H9 (cell line): ENCODE results near the gene FBXO41. TPM values are rescaled to one million over a fixed set of nuclear protein-coding genes. Genes with fewer than 3 reads are reported as not detected.

Experiments
- DNase-seq: peaks from one replicate; pipeline ENCODE4 v3.0.0-alpha.2; 2017
- H2AFZ ChIP-seq: one replicate; pipeline ENCODE4 v1.6.1; 2013; ENCODE audit warnings: mild to moderate bottlenecking, low read length, control low read depth, moderate library complexity
- H2AK5ac ChIP-seq: 2 replicates; pipeline ENCODE4 v1.6.1; 2013; ENCODE audit warnings: low read length, control low read depth, mixed read lengths; ENCODE audit not compliant: insufficient read length
- H2BK120ac ChIP-seq: one replicate; pipeline ENCODE4 v1.6.1; 2013; ENCODE audit warnings: low read depth, mild to moderate bottlenecking, low read length, control low read depth, inconsistent platforms; ENCODE audit not compliant: poor library complexity, severe bottlenecking
- H2BK12ac ChIP-seq: 2 replicates; pipeline ENCODE4 v1.6.1; 2013; ENCODE audit warnings: low read length, control low read depth, mixed read lengths, low read depth; ENCODE audit not compliant: insufficient read length
- H2BK15ac ChIP-seq: 2 replicates; pipeline ENCODE4 v1.6.1; 2013; ENCODE audit warnings: low read depth, low read length, control low read depth
- H2BK20ac ChIP-seq: one replicate; pipeline ENCODE4 v1.6.1; 2013; ENCODE audit warnings: low read depth, mild to moderate bottlenecking, low read length, control low read depth, inconsistent platforms; ENCODE audit not compliant: poor library complexity, severe bottlenecking
- H2BK5ac ChIP-seq: 2 replicates; pipeline ENCODE4 v1.6.1; 2013; ENCODE audit warnings: low read length, control low read depth, mixed read lengths; ENCODE audit not compliant: insufficient read length
- H3K14ac ChIP-seq: 2 replicates; pipeline ENCODE4 v1.6.1; 2013; ENCODE audit warnings: low read length, control low read depth; ENCODE audit not compliant: insufficient read depth
- H3K18ac ChIP-seq: 2 replicates; pipeline ENCODE4 v1.6.1; 2013; ENCODE audit warnings: low read depth, mild to moderate bottlenecking, mixed read lengths, low read length, control low read depth; ENCODE audit not compliant: insufficient read length
- H3K23ac ChIP-seq: 2 replicates; pipeline ENCODE4 v1.6.1; 2013; ENCODE audit warnings: low read length, control low read depth, mixed read lengths, low read depth; ENCODE audit not compliant: insufficient read length
- H3K23me2 ChIP-seq: 2 replicates; pipeline ENCODE4 v1.6.1; 2013; ENCODE audit warnings: low read depth, mild to moderate bottlenecking, mixed read lengths, low read length, control low read depth; ENCODE audit not compliant: insufficient read length, poor library complexity, severe bottlenecking
- H3K27ac ChIP-seq: 2 replicates; pipeline ENCODE4 v1.5.1; 2013; ENCODE audit warnings: low read length, control low read depth, mixed read lengths, low read depth; ENCODE audit not compliant: insufficient read length
- H3K27me3 ChIP-seq: 2 replicates; pipeline ENCODE4 v1.6.1; 2013; ENCODE audit warnings: low read length, control low read depth, inconsistent platforms; ENCODE audit not compliant: insufficient read depth
- H3K4ac ChIP-seq: 2 replicates; pipeline ENCODE4 v1.6.1; 2013; ENCODE audit warnings: low read depth, mild to moderate bottlenecking, control low read depth, inconsistent platforms, low read length, moderate library complexity
- H3K4me1 ChIP-seq: 2 replicates; pipeline ENCODE4 v1.6.1; 2013; ENCODE audit warnings: low read length, control low read depth, inconsistent platforms; ENCODE audit not compliant: insufficient read depth
- H3K4me2 ChIP-seq: 2 replicates; pipeline ENCODE4 v1.6.1; 2013; ENCODE audit warnings: low read length, control low read depth, mixed read lengths; ENCODE audit not compliant: insufficient read length, insufficient read depth
- H3K56ac ChIP-seq: 2 replicates; pipeline ENCODE4 v1.6.1; 2013; ENCODE audit warnings: low read depth, mild to moderate bottlenecking, mixed read lengths, low read length, control low read depth; ENCODE audit not compliant: insufficient read length
- H3K79me1 ChIP-seq: 2 replicates; pipeline ENCODE4 v1.6.1; 2013; ENCODE audit warnings: low read depth, mild to moderate bottlenecking, moderate library complexity, low read length, control low read depth, inconsistent platforms; ENCODE audit not compliant: insufficient read depth, poor library complexity, severe bottlenecking
- H3K79me2 ChIP-seq: 2 replicates; pipeline ENCODE4 v1.6.1; 2013; ENCODE audit warnings: low read length, control low read depth, inconsistent platforms; ENCODE audit not compliant: insufficient read depth
- H3K9ac ChIP-seq: 2 replicates; pipeline ENCODE4 v1.6.1; 2013; ENCODE audit warnings: low read length, control low read depth, mixed read lengths; ENCODE audit not compliant: insufficient read length; ENCODE audit errors: extremely low read depth
- H3K9me3 ChIP-seq: one replicate; pipeline ENCODE4 v1.6.1; 2013; ENCODE audit warnings: low read depth, low read length, inconsistent platforms; ENCODE audit not compliant: control insufficient read depth
- H3T11ph ChIP-seq: one replicate; pipeline ENCODE4 v1.6.1; 2013; ENCODE audit warnings: mild to moderate bottlenecking, low read length, control low read depth, inconsistent platforms
- H4K20me1 ChIP-seq: one replicate; pipeline ENCODE4 v1.6.1; 2013; ENCODE audit not compliant: control insufficient read depth, insufficient read length, insufficient read depth
- H4K5ac ChIP-seq: 2 replicates; pipeline ENCODE4 v1.6.1; 2013; ENCODE audit warnings: low read depth, mild to moderate bottlenecking, mixed read lengths, low read length, control low read depth; ENCODE audit not compliant: insufficient read length
- H4K8ac ChIP-seq: replicated peaks from 2 replicates; pipeline ENCODE4 v1.6.1; 2013; ENCODE audit warnings: low read length, control low read depth, mixed read lengths, low read depth; ENCODE audit not compliant: insufficient read length
- H4K91ac ChIP-seq: 2 replicates; pipeline ENCODE4 v1.6.1; 2013; ENCODE audit warnings: low read depth, mild to moderate bottlenecking, moderate library complexity, mixed read lengths, low read length, control low read depth; ENCODE audit not compliant: insufficient read length
- H3K27ac Mint-ChIP-seq, 3 experiments: 2 replicates in 2 of 3; 3 replicates in 1 of 3; pipeline ENCODE4 v1.8.0; 2020 to 2021; ENCODE audit warnings: mixed read lengths in 3 of 3, mild to moderate bottlenecking in 1 of 3, moderate library complexity in 1 of 3
- H3K27me3 Mint-ChIP-seq: 2 replicates; pipeline ENCODE4 v1.8.0; 2021; ENCODE audit warnings: low read depth, mild to moderate bottlenecking, moderate library complexity, mixed read lengths
- H3K36me3 Mint-ChIP-seq, 3 experiments: 2 replicates in 2 of 3; 3 replicates in 1 of 3; pipeline ENCODE4 v1.8.0; 2020 to 2021; ENCODE audit warnings: low read depth in 3 of 3, mixed read lengths in 3 of 3; ENCODE audit not compliant: insufficient read depth in 1 of 3
- H3K4me1 Mint-ChIP-seq, 2 experiments: 2 replicates each; pipeline ENCODE4 v1.8.0; 2020; ENCODE audit warnings: mixed read lengths in 2 of 2
- H3K4me3 Mint-ChIP-seq, 2 experiments: 2 replicates in 1 of 2; 3 replicates in 1 of 2; pipeline ENCODE4 v1.8.0; 2020 to 2021; ENCODE audit warnings: mild to moderate bottlenecking in 2 of 2, mixed read lengths in 2 of 2, moderate library complexity in 1 of 2
- H3K9me3 Mint-ChIP-seq, 2 experiments: 2 replicates in 1 of 2; 3 replicates in 1 of 2; pipeline ENCODE4 v1.8.0; 2020; ENCODE audit warnings: mild to moderate bottlenecking in 2 of 2, mixed read lengths in 2 of 2, moderate library complexity in 1 of 2
- WGBS: extraction: QIAGEN DNeasy Blood & Tissue Kit; methylation state at CpG from one replicate; pipeline ENCODE4 v1.1.7; 2013; ENCODE audit warnings: missing lambda C conversion rate, low lambda C conversion rate, mixed read lengths; ENCODE audit not compliant: insufficient read length; ENCODE audit errors: extremely low coverage; 5-methylcytosine and 5-hydroxymethylcytosine counted together
- total RNA-seq: library from RNA; stranded (reverse); gene quantifications from 2 replicates; pipeline ENCODE4 v1.2.1, GENCODE V29; 2021
- TF ChIP-seq, protein P1 (sequence below): fragments of 200-600 bp; sonication (generic); conservative IDR thresholded peaks from 3 replicates; pipeline ENCODE4 v1.8.0; 2021; ENCODE audit warnings: antibody characterized with exemption, mild to moderate bottlenecking

Gene FBXO41
- total RNA-seq, 1 experiment from 2014 or later: 16.2 TPM

GRCh38 chr2:73250872-73251846 is 33.1 kb downstream of the FBXO41 start:
- H2AFZ ChIP-seq: no peak overlapping the region
- Mint-ChIP-seq H3K4me1 (peaks cover 4 to 10% of the 10 kb centered on the region in 2 experiments), H3K27ac (no peak overlapping the region; a peak in 1 of 7 replicates), H3K9me3 (no peaks in the 10 kb centered on the region), H3K27me3 (no peaks in the 10 kb centered on the region), H3K4me3 (no peak overlapping the region), H3K36me3 (peaks cover 53 to 87% (median 69%) of the 10 kb centered on the region in 3 experiments)
- H4K8ac ChIP-seq: no peak overlapping the region
- TF ChIP-seq, protein P1, sequence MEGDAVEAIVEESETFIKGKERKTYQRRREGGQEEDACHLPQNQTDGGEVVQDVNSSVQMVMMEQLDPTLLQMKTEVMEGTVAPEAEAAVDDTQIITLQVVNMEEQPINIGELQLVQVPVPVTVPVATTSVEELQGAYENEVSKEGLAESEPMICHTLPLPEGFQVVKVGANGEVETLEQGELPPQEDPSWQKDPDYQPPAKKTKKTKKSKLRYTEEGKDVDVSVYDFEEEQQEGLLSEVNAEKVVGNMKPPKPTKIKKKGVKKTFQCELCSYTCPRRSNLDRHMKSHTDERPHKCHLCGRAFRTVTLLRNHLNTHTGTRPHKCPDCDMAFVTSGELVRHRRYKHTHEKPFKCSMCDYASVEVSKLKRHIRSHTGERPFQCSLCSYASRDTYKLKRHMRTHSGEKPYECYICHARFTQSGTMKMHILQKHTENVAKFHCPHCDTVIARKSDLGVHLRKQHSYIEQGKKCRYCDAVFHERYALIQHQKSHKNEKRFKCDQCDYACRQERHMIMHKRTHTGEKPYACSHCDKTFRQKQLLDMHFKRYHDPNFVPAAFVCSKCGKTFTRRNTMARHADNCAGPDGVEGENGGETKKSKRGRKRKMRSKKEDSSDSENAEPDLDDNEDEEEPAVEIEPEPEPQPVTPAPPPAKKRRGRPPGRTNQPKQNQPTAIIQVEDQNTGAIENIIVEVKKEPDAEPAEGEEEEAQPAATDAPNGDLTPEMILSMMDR: no peak
- no peak overlapping the region for H3K23ac ChIP-seq
- WGBS: no CpG with 5 or more reads among the region's 17 CpGs
- H3K4me1 ChIP-seq: no peaks in the 10 kb centered on the region
- no peak overlapping the region for H3K9ac ChIP-seq
- no peak overlapping the region for H3K14ac ChIP-seq
- no peak overlapping the region for H2BK20ac ChIP-seq
- H3K56ac ChIP-seq: no peak overlapping the region
- no peak overlapping the region for H2AK5ac ChIP-seq
- H4K20me1 ChIP-seq: no peaks in the 10 kb centered on the region
- H3K4ac ChIP-seq: no peak overlapping the region
- no peak overlapping the region for H3K18ac ChIP-seq
- no peaks in the 10 kb centered on the region for H3K27me3 ChIP-seq
- no peak overlapping the region for H2BK15ac ChIP-seq
- no peak overlapping the region for H4K5ac ChIP-seq
- no peak overlapping the region for H3T11ph ChIP-seq
- no peak overlapping the region for H2BK5ac ChIP-seq
- no peak overlapping the region for H2BK12ac ChIP-seq
- no peak overlapping the region for H3K4me2 ChIP-seq
- H2BK120ac ChIP-seq: no peak overlapping the region
- DNase-seq: no peak
- no peaks in the 10 kb centered on the region for H3K79me1 ChIP-seq
- H3K9me3 ChIP-seq: no peaks in the 10 kb centered on the region
- no peaks in the 10 kb centered on the region for H3K79me2 ChIP-seq
- H3K23me2 ChIP-seq: no peaks in the 10 kb centered on the region
- no peak overlapping the region for H3K27ac ChIP-seq
- H4K91ac ChIP-seq: no peak overlapping the region
